Left kidney (tissue), 1 donor: ENCODE data around the gene NOTCH4. TPM values are rescaled to one million over a fixed set of nuclear protein-coding genes. Genes with fewer than 3 reads are reported as not detected.

Experiments used
- polyA plus RNA-seq: library from polyadenylated mRNA; unstranded; fragments of 120-200 nt; gene quantifications from one replicate; pipeline ENCODE4 v1.2.1, GENCODE V29; 2013; ENCODE audit not compliant: insufficient read length

NOTCH4 gene
- polyA plus RNA-seq, 1 donor, result 15.6 TPM

Other genes starting within 250 kb of the NOTCH4 start
- 17.0 TPM for gene C4A, start 242.0 kb downstream of the NOTCH4 start, polyA plus RNA-seq
- gene C4B, start 209.3 kb downstream of the NOTCH4 start, polyA plus RNA-seq, result 22.3 TPM
- 0.55 TPM for gene CYP21A2, start 185.7 kb downstream of the NOTCH4 start, polyA plus RNA-seq
- 4.7 TPM for gene TNXB, start 114.7 kb downstream of the NOTCH4 start, polyA plus RNA-seq
- 94.3 TPM for gene ATF6B, start 95.8 kb downstream of the NOTCH4 start, polyA plus RNA-seq
- gene FKBPL, start 93.8 kb downstream of the NOTCH4 start, polyA plus RNA-seq, result 7.5 TPM
- gene PRRT1, start 72.1 kb downstream of the NOTCH4 start, polyA plus RNA-seq, result 2.7 TPM
- gene PPT2, start 69.9 kb downstream of the NOTCH4 start, polyA plus RNA-seq, result 40.9 TPM
- gene EGFL8, start 59.5 kb downstream of the NOTCH4 start, polyA plus RNA-seq, result 30.3 TPM
- 94.6 TPM for gene AGPAT1, start 48.0 kb downstream of the NOTCH4 start, polyA plus RNA-seq
- 90.5 TPM for gene RNF5, start 45.7 kb downstream of the NOTCH4 start, polyA plus RNA-seq
- 28.0 TPM for gene AGER, start 39.8 kb downstream of the NOTCH4 start, polyA plus RNA-seq
- 190 TPM for gene PBX2, start 33.9 kb downstream of the NOTCH4 start, polyA plus RNA-seq
- gene GPSM3, start 31.4 kb downstream of the NOTCH4 start, polyA plus RNA-seq, result 10.2 TPM
- gene TSBP1, start 147.8 kb upstream of the NOTCH4 start, polyA plus RNA-seq, result 0.27 TPM
- gene BTNL2, start 183.1 kb upstream of the NOTCH4 start, polyA plus RNA-seq, result 3.4 TPM
- gene HLA-DRA, start 215.8 kb upstream of the NOTCH4 start, polyA plus RNA-seq, result 58.9 TPM